ENCODE results near the gene NOTCH4.

DNA sequence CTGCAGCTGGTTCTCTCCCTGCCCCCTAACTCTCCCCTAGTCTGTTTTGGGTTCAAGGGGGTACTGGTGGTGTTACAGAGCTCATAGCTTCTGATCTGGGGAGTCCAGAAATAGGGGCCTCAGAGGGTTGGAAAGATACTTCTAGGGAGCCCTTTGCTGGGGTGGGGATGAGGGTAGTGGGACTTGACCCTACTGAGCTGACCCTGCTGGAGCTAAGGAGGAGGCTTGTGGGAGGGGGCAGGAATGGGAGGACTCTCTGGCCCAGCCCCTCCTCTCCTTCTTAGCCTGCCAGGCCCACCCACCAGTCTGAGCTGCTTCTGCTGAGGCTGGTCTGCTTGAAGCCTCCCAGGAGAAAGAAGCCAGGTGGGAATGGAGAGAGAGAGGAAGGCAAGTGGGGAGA is 59.6 kb downstream of the NOTCH4 start, which contains the start of gene EGFL8:
- TF ChIP-seq, protein P1, sequence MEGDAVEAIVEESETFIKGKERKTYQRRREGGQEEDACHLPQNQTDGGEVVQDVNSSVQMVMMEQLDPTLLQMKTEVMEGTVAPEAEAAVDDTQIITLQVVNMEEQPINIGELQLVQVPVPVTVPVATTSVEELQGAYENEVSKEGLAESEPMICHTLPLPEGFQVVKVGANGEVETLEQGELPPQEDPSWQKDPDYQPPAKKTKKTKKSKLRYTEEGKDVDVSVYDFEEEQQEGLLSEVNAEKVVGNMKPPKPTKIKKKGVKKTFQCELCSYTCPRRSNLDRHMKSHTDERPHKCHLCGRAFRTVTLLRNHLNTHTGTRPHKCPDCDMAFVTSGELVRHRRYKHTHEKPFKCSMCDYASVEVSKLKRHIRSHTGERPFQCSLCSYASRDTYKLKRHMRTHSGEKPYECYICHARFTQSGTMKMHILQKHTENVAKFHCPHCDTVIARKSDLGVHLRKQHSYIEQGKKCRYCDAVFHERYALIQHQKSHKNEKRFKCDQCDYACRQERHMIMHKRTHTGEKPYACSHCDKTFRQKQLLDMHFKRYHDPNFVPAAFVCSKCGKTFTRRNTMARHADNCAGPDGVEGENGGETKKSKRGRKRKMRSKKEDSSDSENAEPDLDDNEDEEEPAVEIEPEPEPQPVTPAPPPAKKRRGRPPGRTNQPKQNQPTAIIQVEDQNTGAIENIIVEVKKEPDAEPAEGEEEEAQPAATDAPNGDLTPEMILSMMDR (IDR thresholded peaks at IDR 0.05; ENCODE audit: extremely low read depth in 1 of 2, insufficient read depth in 1 of 2, low read depth in 1 of 2, low read length in 2 of 2), result no peak
- TF ChIP-seq POLR2A (IDR thresholded peaks at IDR 0.05; ENCODE audit: low read depth, low read length), result no peak
- TF ChIP-seq JUN (IDR thresholded peaks at IDR 0.05; ENCODE audit: borderline replicate concordance, insufficient read depth, insufficient read length, low read depth), result no peak

All from endothelial cell of umbilical vein (primary cell).